Stomach (tissue), 4 donors: ENCODE measurements around the gene TTLL11.

Experiments
- EP300 ChIP-seq: sonication (generic); formaldehyde crosslinking; IDR thresholded peaks from one replicate; pipeline ENCODE4 v1.6.1; 2017; ENCODE audit warnings: antibody characterized with exemption
- POLR2A ChIP-seq, 4 donors: fragments of 450-650 bp; IDR thresholded peaks; one replicate each; pipeline ENCODE4 v1.6.1; 2016; ENCODE audit warnings: antibody characterized with exemption in 4 of 4, control low read depth in 2 of 4, mild to moderate bottlenecking in 1 of 4, moderate library complexity in 1 of 4
- TF ChIP-seq, protein P1 (sequence below), 7 experiments: fragments of 450-650 bp in 4 of 7; fragments of 200-600 bp in 3 of 7; sonication (generic) in 3 of 7; IDR thresholded peaks; one replicate each; pipeline ENCODE4 v1.5.1; 2016 to 2019; ENCODE audit warnings: antibody characterized with exemption in 7 of 7, control low read depth in 2 of 7, mild to moderate bottlenecking in 1 of 7

DNA sequence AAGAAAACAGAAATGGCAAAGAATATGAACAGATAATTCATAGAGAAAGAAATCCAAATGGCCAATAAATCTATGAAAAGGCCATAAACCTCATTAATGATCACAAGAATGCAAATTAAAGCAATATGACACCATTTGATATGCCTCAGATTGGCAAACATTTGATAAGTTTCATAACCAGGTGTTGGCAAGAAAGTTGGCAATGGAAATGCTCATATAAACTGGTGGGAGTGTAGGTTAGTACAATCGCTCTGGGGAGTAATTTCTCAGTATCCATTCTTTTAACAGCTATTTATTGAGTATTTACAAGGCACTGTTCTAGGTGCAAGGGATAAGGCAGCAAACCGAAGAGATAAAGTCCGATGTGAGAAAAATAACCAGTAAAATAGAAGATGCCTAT is 154.5 kb downstream of the TTLL11 start:
- TF ChIP-seq, protein P1, sequence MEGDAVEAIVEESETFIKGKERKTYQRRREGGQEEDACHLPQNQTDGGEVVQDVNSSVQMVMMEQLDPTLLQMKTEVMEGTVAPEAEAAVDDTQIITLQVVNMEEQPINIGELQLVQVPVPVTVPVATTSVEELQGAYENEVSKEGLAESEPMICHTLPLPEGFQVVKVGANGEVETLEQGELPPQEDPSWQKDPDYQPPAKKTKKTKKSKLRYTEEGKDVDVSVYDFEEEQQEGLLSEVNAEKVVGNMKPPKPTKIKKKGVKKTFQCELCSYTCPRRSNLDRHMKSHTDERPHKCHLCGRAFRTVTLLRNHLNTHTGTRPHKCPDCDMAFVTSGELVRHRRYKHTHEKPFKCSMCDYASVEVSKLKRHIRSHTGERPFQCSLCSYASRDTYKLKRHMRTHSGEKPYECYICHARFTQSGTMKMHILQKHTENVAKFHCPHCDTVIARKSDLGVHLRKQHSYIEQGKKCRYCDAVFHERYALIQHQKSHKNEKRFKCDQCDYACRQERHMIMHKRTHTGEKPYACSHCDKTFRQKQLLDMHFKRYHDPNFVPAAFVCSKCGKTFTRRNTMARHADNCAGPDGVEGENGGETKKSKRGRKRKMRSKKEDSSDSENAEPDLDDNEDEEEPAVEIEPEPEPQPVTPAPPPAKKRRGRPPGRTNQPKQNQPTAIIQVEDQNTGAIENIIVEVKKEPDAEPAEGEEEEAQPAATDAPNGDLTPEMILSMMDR (IDR thresholded peaks at IDR 0.05): no peak
- TF ChIP-seq EP300 (no peak), POLR2A (IDR thresholded peaks at IDR 0.05) (no peak)
